ENCODE measurements around the gene GGA2.

Gene GGA2

DNA sequence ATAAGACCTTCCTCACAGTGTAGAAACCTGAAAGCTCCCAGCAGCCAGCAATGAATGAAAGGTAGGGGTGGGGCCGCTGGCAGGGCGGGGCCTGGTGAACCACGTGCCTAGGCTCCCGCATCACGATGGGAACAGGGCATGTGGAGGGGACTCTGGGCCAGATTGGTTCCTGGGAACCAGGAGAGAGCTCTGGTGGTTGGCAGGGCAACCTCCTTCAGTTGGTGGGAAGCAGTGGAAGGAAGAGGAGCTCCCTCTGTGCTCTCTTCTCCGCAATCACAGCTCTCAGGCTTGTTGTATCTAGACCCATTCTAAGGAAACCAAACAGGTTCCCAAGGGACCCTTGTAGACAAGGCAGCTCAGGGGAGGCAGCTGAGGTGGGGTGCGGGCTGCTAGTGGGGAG is 10.5 kb downstream of the GGA2 start:
- H3K4me1 ChIP-seq (ENCODE audit: insufficient read depth, low read length), result peaks cover 15% of the 10 kb centered on the region
- no peak overlapping the region for H3K27ac ChIP-seq (ENCODE audit: low read length)
- peaks cover 43% of the 10 kb centered on the region for H3K36me3 ChIP-seq (ENCODE audit: insufficient read depth, low read depth, low read length)
- no peak overlapping the region for H3K4me3 ChIP-seq (ENCODE audit: low read length)
- no peak overlapping the region for H3K9ac ChIP-seq (ENCODE audit: low read depth, low read length)
- no peaks in the 10 kb centered on the region for H3K27me3 ChIP-seq (ENCODE audit: insufficient read depth, low read length)
- H3K9me3 ChIP-seq (ENCODE audit: insufficient read depth, low read depth, low read length), result no peaks in the 10 kb centered on the region

DNA sequence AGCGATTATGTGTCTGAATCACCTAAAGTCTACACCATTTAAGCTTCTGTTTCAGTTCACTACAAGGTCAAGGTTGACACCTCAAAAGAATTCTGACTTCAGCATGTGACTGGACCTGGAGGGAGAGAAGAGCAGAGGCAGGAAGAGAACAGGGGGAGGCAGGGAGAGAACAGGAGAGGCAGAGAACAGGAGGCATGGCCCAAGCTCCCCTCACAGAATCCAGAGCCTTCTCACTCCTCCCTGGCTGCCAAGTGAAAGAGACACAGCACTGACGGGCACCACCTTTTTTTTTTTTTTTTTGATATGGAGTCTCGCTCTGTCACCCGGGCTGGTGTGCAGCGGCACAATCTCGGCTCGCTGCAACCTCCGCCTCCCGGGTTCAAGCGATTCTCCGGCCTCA is 11.4 kb downstream of the GGA2 start:
- H3K36me3 ChIP-seq (ENCODE audit: insufficient read depth, low read depth, low read length), result peaks cover 52% of the 10 kb centered on the region
- H3K9me3 ChIP-seq (ENCODE audit: insufficient read depth, low read depth, low read length), result no peaks in the 10 kb centered on the region

DNA sequence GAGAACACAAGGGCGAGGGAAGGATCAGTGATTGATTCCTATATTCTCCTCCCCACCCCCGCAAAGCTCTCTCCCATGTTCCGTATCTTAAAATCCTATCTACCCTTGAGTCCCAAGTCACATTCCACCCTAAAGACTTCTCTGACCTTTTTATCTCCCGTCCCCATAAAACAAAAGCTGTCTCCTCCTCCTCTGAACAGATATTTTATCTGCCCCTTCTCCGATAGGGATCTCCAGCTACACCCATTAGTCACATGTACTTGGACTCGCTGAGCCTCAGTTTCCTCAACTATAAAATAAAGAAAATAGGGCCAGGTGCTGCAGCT is 12.8 kb downstream of the GGA2 start:
- no peaks in the 10 kb centered on the region for H3K27me3 ChIP-seq (ENCODE audit: insufficient read depth, low read length)
- peaks cover 60% of the 10 kb centered on the region for H3K36me3 ChIP-seq (ENCODE audit: insufficient read depth, low read depth, low read length)
- H3K4me1 ChIP-seq (ENCODE audit: insufficient read depth, low read length), result peaks cover 8% of the 10 kb centered on the region; the same call in 1 of the 2 replicates
- H3K9ac ChIP-seq (ENCODE audit: low read depth, low read length), result no peak overlapping the region
- no peaks in the 10 kb centered on the region for H3K9me3 ChIP-seq (ENCODE audit: insufficient read depth, low read depth, low read length)
- H3K27ac ChIP-seq (ENCODE audit: low read length), result no peak overlapping the region
- H3K4me3 ChIP-seq (ENCODE audit: low read length), result no peak overlapping the region

More for the DNA sequence above, 11.4 kb downstream of the GGA2 start:
- no peak overlapping the region for H3K9ac ChIP-seq (ENCODE audit: low read depth, low read length)
- H3K27me3 ChIP-seq (ENCODE audit: insufficient read depth, low read length), result no peaks in the 10 kb centered on the region
- H3K27ac ChIP-seq (ENCODE audit: low read length), result no peak overlapping the region
- H3K4me3 ChIP-seq (ENCODE audit: low read length), result no peak overlapping the region
- peaks cover 8% of the 10 kb centered on the region; the same call in 1 of the 2 replicates for H3K4me1 ChIP-seq (ENCODE audit: insufficient read depth, low read length)

DNA sequence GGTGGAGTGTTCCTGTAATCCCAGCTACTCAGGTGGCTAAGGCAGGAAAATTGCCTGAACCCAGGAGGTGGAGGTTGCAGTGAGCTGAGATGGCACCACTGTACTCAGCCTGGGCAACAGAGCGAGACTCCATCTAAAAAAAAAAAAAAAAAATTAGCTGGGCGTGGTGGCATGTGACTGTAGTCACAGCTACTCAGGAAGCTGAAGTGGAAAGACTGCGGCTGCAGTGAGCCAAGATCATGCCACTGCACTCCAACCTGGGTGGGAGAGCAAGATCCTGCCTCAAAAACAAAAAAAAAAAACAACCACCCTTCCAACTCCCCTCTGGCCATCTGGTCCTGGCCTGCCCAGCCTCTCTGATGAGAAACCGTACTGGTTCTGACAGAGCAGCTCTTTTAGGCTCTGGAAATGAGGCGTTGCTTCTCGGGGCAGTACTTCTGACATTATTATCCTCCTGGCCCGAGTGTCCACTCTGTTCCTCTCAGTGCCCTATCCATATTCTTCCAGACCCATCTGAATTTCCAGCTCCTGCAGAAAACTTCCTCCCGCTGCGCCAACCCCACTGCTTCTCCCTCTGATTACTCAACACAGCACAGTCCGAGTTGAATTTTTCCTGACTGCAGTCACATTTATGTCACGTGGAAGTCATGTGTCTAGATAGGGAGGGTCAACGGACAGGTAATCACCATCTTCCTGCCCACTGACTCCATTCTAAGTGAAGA is 13.3 kb downstream of the GGA2 start:
- peaks cover 60% of the 10 kb centered on the region for H3K36me3 ChIP-seq (ENCODE audit: insufficient read depth, low read depth, low read length)
- no peak overlapping the region for H3K27ac ChIP-seq (ENCODE audit: low read length)
- H3K27me3 ChIP-seq (ENCODE audit: insufficient read depth, low read length), result no peaks in the 10 kb centered on the region
- H3K9me3 ChIP-seq (ENCODE audit: insufficient read depth, low read depth, low read length), result no peaks in the 10 kb centered on the region
- no peak overlapping the region for H3K9ac ChIP-seq (ENCODE audit: low read depth, low read length)
- H3K4me3 ChIP-seq (ENCODE audit: low read length), result no peak overlapping the region
- H3K4me1 ChIP-seq (ENCODE audit: insufficient read depth, low read length), result peaks cover 9% of the 10 kb centered on the region; the same call in 1 of the 2 replicates

DNA sequence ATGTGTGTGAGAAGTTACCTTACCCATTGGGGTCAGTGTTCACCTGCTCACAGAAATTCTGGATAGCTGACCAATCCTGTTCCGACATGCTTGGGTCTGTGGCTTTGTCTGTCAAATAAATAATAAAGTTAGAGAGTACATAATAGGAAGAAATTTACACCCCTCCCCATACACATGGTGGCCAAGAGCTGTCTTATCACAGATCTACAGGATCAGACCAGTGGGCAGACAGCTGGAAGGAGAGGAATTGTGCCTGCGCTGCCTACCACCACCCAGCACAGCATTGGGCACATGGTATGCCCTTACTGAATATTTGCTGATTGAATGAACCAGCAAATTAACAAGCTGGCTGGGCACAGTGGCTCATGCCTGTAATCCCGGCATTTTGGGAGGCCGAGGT is 14.6 kb downstream of the GGA2 start:
- Histone ChIP-seq H3K9me3 (ENCODE audit: insufficient read depth, low read depth, low read length) (no peaks in the 10 kb centered on the region), H3K36me3 (ENCODE audit: insufficient read depth, low read depth, low read length) (peaks cover 60% of the 10 kb centered on the region), H3K4me1 (ENCODE audit: insufficient read depth, low read length) (peaks cover 9% of the 10 kb centered on the region; the same call in 1 of the 2 replicates), H3K27me3 (ENCODE audit: insufficient read depth, low read length) (no peaks in the 10 kb centered on the region), H3K27ac (ENCODE audit: low read length) (no peak overlapping the region), H3K4me3 (ENCODE audit: low read length) (no peak overlapping the region), H3K9ac (ENCODE audit: low read depth, low read length) (no peak overlapping the region)

DNA sequence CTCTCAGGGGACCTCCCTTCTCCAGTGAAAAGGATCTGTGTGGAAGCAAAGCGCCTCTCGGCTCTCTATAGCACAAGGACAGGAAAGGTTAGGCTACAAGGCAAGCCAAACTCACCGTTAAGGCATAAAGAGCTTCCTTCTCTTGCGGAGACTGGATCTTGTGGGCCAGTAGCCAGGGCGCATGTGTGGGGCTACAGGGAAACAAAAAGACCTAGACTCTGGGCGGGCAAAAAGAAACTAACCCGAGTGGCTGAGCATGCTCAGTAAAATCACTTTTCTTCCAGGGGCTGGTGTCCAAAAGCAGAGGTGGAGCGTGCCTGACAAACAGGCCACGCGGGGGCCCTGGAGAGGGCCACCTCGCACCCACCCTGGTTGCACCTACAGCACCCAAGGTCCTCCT is 16.1 kb downstream of the GGA2 start:
- Histone ChIP-seq H3K4me1 (ENCODE audit: insufficient read depth, low read length) (peaks cover 9% of the 10 kb centered on the region; the same call in 1 of the 2 replicates), H3K9ac (ENCODE audit: low read depth, low read length) (no peak overlapping the region), H3K27me3 (ENCODE audit: insufficient read depth, low read length) (no peaks in the 10 kb centered on the region), H3K36me3 (ENCODE audit: insufficient read depth, low read depth, low read length) (peaks cover 74% of the 10 kb centered on the region), H3K27ac (ENCODE audit: low read length) (no peak overlapping the region), H3K9me3 (ENCODE audit: insufficient read depth, low read depth, low read length) (no peaks in the 10 kb centered on the region), H3K4me3 (ENCODE audit: low read length) (no peak overlapping the region)

DNA sequence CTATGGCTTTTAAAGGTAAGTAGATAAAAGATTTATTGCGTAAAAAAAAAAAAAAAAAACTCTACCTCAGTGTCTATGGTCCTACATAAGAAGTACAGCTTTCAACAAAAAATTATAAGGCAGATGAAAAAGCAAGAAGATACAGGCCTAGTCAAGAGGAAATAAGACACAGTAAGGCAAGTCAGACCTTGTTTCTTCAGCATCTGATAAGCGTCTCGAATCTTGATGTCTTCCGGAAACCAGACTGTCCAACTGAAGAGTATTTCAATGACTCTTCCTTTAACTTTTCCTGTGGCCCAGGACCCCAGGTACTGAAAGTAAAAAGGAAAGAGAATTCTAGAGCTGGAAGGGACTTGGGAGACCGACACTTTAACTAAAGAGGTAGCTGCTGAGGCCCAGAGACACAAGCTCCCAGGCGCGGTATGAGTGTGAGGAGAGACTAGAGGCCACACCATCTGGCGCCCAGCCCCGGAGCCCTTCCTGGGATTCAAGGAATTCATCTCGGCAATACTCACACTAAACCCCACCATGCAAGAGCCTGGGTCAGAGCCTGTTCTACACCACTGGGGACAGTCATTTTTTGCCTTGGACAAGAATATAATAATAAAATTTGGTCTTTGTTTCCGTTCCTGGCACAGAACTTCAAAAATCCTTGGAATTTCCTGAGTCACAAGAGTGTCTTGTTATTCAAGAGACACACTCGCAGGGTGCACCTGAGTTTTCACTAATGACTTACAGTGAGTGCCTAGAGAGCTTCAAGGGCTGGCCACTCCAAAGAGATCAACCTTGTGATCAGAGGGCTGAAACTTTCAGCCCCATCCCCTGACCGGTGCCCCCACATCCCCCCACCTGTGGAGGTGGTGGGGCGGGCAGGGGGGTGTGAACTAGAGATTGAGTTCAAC is 18.6 kb downstream of the GGA2 start:
- H3K36me3 ChIP-seq (ENCODE audit: insufficient read depth, low read depth, low read length), result peaks cover 97% of the 10 kb centered on the region
- H3K27ac ChIP-seq (ENCODE audit: low read length), result no peak overlapping the region

DNA sequence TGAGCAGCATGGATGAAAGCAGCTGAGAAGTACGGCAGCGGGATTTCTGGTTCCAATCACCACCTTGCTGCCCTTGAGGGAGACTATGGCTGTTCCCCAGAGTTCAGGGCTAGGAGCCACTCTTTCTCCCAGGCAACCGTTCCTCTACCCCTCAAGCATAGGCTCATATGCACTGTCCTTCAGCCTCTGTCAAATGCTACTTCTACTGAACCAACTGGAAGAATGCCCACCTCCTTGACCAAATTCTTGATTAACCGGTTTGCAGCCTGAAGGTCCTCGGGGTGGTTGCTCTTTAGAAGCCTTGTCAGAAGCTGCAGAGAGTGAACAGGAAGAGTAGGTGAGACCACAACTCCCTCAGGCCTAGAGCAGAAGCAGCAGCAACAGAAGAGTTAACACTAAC is 23.8 kb downstream of the GGA2 start:
- Histone ChIP-seq H3K27ac (ENCODE audit: low read length) (no peak overlapping the region), H3K4me3 (ENCODE audit: low read length) (no peak overlapping the region), H3K4me1 (ENCODE audit: insufficient read depth, low read length) (no peaks in the 10 kb centered on the region), H3K36me3 (ENCODE audit: insufficient read depth, low read depth, low read length) (peaks cover 95% of the 10 kb centered on the region), H3K9me3 (ENCODE audit: insufficient read depth, low read depth, low read length) (no peaks in the 10 kb centered on the region), H3K27me3 (ENCODE audit: insufficient read depth, low read length) (no peaks in the 10 kb centered on the region), H3K9ac (ENCODE audit: low read depth, low read length) (no peak overlapping the region)

More for the DNA sequence above, 18.6 kb downstream of the GGA2 start:
- no peak overlapping the region for H3K4me3 ChIP-seq (ENCODE audit: low read length)
- no peaks in the 10 kb centered on the region for H3K9me3 ChIP-seq (ENCODE audit: insufficient read depth, low read depth, low read length)
- no peak overlapping the region; the same call in 1 of the 2 replicates for H3K9ac ChIP-seq (ENCODE audit: low read depth, low read length)
- peaks cover 9% of the 10 kb centered on the region; the same call in 1 of the 2 replicates for H3K4me1 ChIP-seq (ENCODE audit: insufficient read depth, low read length)
- H3K27me3 ChIP-seq (ENCODE audit: insufficient read depth, low read length), result no peaks in the 10 kb centered on the region

DNA sequence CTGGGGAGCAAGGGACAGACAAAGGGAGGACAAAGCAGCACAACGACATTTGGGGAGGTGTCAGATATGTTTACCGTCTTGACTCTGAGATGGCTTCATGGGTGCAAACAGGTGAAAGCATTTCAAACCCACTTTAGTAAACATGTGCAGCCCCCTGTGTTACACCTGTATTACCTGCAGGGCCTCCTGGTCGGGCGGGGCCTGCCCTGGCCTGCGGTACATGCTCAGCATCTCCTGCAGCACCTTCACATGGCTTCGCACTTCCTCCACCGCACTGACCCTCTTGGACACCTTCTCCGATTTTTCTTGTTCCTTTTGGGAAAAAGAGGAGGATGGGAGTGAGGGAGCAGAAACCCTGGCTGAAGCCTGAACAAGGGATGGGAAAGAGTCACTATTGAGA is 24.5 kb downstream of the GGA2 start:
- no peaks in the 10 kb centered on the region for H3K4me1 ChIP-seq (ENCODE audit: insufficient read depth, low read length)
- no peaks in the 10 kb centered on the region for H3K9me3 ChIP-seq (ENCODE audit: insufficient read depth, low read depth, low read length)
- H3K4me3 ChIP-seq (ENCODE audit: low read length), result no peak overlapping the region
- H3K36me3 ChIP-seq (ENCODE audit: insufficient read depth, low read depth, low read length), result peaks cover 95% of the 10 kb centered on the region
- H3K27me3 ChIP-seq (ENCODE audit: insufficient read depth, low read length), result no peaks in the 10 kb centered on the region
- H3K9ac ChIP-seq (ENCODE audit: low read depth, low read length), result no peak overlapping the region
- no peak overlapping the region for H3K27ac ChIP-seq (ENCODE audit: low read length)

DNA sequence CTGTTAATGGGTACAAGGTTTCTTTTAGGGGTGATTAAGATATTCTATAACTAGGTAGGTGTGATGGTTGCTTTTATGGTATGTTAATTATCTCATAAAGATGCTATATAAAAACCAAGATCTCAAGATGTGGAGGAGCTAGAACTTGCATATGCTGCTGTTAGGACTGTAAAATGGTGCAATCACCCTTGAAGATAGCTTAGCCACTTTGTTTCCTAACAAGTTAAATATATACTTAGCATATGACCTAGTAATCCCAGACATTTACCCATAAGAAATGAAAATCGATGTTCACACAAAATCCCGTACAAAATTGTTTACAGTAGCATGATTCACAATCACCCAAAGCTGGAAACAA is 25.1 kb downstream of the GGA2 start:
- Histone ChIP-seq H3K27ac (ENCODE audit: low read length) (no peak overlapping the region), H3K27me3 (ENCODE audit: insufficient read depth, low read length) (no peaks in the 10 kb centered on the region), H3K4me3 (ENCODE audit: low read length) (no peak overlapping the region), H3K9ac (ENCODE audit: low read depth, low read length) (no peak overlapping the region), H3K9me3 (ENCODE audit: insufficient read depth, low read depth, low read length) (no peaks in the 10 kb centered on the region), H3K4me1 (ENCODE audit: insufficient read depth, low read length) (no peaks in the 10 kb centered on the region), H3K36me3 (ENCODE audit: insufficient read depth, low read depth, low read length) (peaks cover 95% of the 10 kb centered on the region)

DNA sequence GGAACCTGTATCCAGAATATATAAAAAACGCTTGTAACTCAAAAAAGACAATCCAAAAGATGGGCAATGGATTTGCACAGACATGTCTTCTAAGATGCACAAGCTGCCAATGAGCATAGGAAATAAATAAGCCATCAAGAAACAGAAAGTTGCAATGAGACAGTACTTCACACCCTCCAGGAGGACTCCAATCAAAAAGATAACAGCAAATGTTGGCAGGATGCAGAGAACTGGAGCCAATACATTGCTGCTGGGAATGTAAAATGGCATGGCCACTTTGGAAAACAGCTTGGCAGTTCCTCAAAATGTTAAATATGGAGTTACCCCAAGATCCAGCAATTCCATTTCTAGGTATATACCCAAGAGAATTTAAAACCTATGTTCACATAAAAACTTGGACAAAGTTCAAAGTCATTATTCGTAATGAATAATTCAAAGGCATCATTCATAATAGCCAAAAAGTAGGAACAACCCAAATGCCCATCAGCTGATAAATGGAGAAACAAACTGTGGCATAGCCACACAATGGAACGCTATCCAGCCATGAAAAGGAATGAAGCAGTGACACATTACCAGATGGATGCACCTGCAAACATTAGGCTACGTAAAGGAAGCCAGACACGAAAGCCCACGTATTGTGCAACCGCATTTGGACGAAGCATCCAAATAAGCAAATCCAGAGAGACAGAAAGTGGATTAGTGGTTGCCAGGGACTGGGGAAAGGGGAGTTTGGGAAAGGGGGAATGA is 25.6 kb downstream of the GGA2 start:
- H3K27ac ChIP-seq (ENCODE audit: low read length), result no peak overlapping the region
- H3K27me3 ChIP-seq (ENCODE audit: insufficient read depth, low read length), result no peaks in the 10 kb centered on the region
- H3K36me3 ChIP-seq (ENCODE audit: insufficient read depth, low read depth, low read length), result peaks cover 95% of the 10 kb centered on the region

More for the DNA sequence above, 25.6 kb downstream of the GGA2 start:
- Histone ChIP-seq H3K9ac (ENCODE audit: low read depth, low read length) (no peak overlapping the region), H3K4me1 (ENCODE audit: insufficient read depth, low read length) (no peaks in the 10 kb centered on the region), H3K4me3 (ENCODE audit: low read length) (no peak overlapping the region), H3K9me3 (ENCODE audit: insufficient read depth, low read depth, low read length) (no peaks in the 10 kb centered on the region)

Measured in iPS-20b (cell line).